Esophagus muscularis mucosa (tissue), 4 donors: ENCODE results near the gene ZNF467.

ENCODE experiments used
- CTCF ChIP-seq, 3 experiments: fragments of 200-600 bp in 2 of 3; fragments of 450-650 bp in 1 of 3; sonication (generic) in 2 of 3; IDR thresholded peaks; one replicate each; pipeline ENCODE4 v1.5.1; 2017 to 2019; ENCODE audit warnings: antibody characterized with exemption in 3 of 3, mild to moderate bottlenecking in 2 of 3, moderate library complexity in 1 of 3
- EP300 ChIP-seq: sonication (generic); formaldehyde crosslinking; IDR thresholded peaks from one replicate; pipeline ENCODE4 v1.6.1; 2017; ENCODE audit warnings: antibody characterized with exemption
- POLR2A ChIP-seq: fragments of 450-650 bp; IDR thresholded peaks from one replicate; pipeline ENCODE4 v1.6.1; 2017; ENCODE audit warnings: antibody characterized with exemption, moderate library complexity, mild to moderate bottlenecking, low read depth
- POLR2AphosphoS5 ChIP-seq, 2 donors: sonication (generic); formaldehyde crosslinking; IDR thresholded peaks; one replicate each; pipeline ENCODE4 v1.6.1; 2017; ENCODE audit warnings: antibody characterized with exemption in 2 of 2

- TF ChIP-seq EP300 (no peak), CTCF (IDR thresholded peaks at IDR 0.05) (no peak), POLR2AphosphoS5 (IDR thresholded peaks at IDR 0.05) (no peak), POLR2A (no peak)
Measured at GRCh38 chr7:149803551-149804074, 30.2 kb upstream of the ZNF467 start.
